ENCODE measurements around the gene LIPA.

The LIPA gene

GRCh38 chr10:89221919-89222318 is 29.7 kb downstream of the LIPA start:
- H3K27me3 ChIP-seq (ENCODE audit: control insufficient read depth, insufficient read depth, low read length): no peaks in the 10 kb centered on the region
- H3K9ac ChIP-seq (ENCODE audit: low read length): no peak overlapping the region
- H3K27ac ChIP-seq (ENCODE audit: low read depth, low read length): no peak overlapping the region
- no peaks in the 10 kb centered on the region for H3K9me3 ChIP-seq (ENCODE audit: control insufficient read depth, insufficient read depth, low read depth, low read length)
- peaks cover 6% of the 10 kb centered on the region; the same call in 1 of the 2 replicates for H3K4me1 ChIP-seq (ENCODE audit: control insufficient read depth, insufficient read depth, low read length)
- H3K36me3 ChIP-seq (ENCODE audit: control insufficient read depth, insufficient read depth, low read length): no peaks in the 10 kb centered on the region; the same call in 1 of the 2 replicates
- H3K4me3 ChIP-seq (ENCODE audit: low read depth, low read length): no peak overlapping the region

- H3K9ac ChIP-seq (ENCODE audit: low read length): no peak overlapping the region
- no peaks in the 10 kb centered on the region for H3K9me3 ChIP-seq (ENCODE audit: control insufficient read depth, insufficient read depth, low read depth, low read length)
- no peak overlapping the region for H3K4me3 ChIP-seq (ENCODE audit: low read depth, low read length)
- no peaks in the 10 kb centered on the region for H3K27me3 ChIP-seq (ENCODE audit: control insufficient read depth, insufficient read depth, low read length)
- H3K4me1 ChIP-seq (ENCODE audit: control insufficient read depth, insufficient read depth, low read length): no peaks in the 10 kb centered on the region
- no peaks in the 10 kb centered on the region for H3K36me3 ChIP-seq (ENCODE audit: control insufficient read depth, insufficient read depth, low read length)
- H3K27ac ChIP-seq (ENCODE audit: low read depth, low read length): no peak overlapping the region
These were observed 31.9 kb downstream of the LIPA start for GRCh38 chr10:89219513-89220218.

GRCh38 chr10:89217057-89217990 is 34.3 kb downstream of the LIPA start:
- H3K4me3 ChIP-seq (ENCODE audit: low read depth, low read length): no peak overlapping the region
- no peaks in the 10 kb centered on the region for H3K27me3 ChIP-seq (ENCODE audit: control insufficient read depth, insufficient read depth, low read length)
- no peaks in the 10 kb centered on the region for H3K36me3 ChIP-seq (ENCODE audit: control insufficient read depth, insufficient read depth, low read length)
- H3K27ac ChIP-seq (ENCODE audit: low read depth, low read length): no peak overlapping the region
- H3K9ac ChIP-seq (ENCODE audit: low read length): no peak overlapping the region
- H3K9me3 ChIP-seq (ENCODE audit: control insufficient read depth, insufficient read depth, low read depth, low read length): no peaks in the 10 kb centered on the region
- H3K4me1 ChIP-seq (ENCODE audit: control insufficient read depth, insufficient read depth, low read length): no peaks in the 10 kb centered on the region

GRCh38 chr10:89216056-89216455 is 35.5 kb downstream of the LIPA start:
- H3K27ac ChIP-seq (ENCODE audit: low read depth, low read length): no peak overlapping the region
- no peaks in the 10 kb centered on the region for H3K9me3 ChIP-seq (ENCODE audit: control insufficient read depth, insufficient read depth, low read depth, low read length)
- no peak overlapping the region for H3K9ac ChIP-seq (ENCODE audit: low read length)
- H3K4me3 ChIP-seq (ENCODE audit: low read depth, low read length): no peak overlapping the region
- no peaks in the 10 kb centered on the region for H3K4me1 ChIP-seq (ENCODE audit: control insufficient read depth, insufficient read depth, low read length)
- peaks cover 2% of the 10 kb centered on the region; the same call in 1 of the 2 replicates for H3K27me3 ChIP-seq (ENCODE audit: control insufficient read depth, insufficient read depth, low read length)
- no peaks in the 10 kb centered on the region for H3K36me3 ChIP-seq (ENCODE audit: control insufficient read depth, insufficient read depth, low read length)

GRCh38 chr10:89215511-89215910 is 36.1 kb downstream of the LIPA start:
- H3K27ac ChIP-seq (ENCODE audit: low read depth, low read length): no peak overlapping the region
- H3K9ac ChIP-seq (ENCODE audit: low read length): no peak overlapping the region
- H3K36me3 ChIP-seq (ENCODE audit: control insufficient read depth, insufficient read depth, low read length): no peaks in the 10 kb centered on the region
- no peak overlapping the region for H3K4me3 ChIP-seq (ENCODE audit: low read depth, low read length)
- peaks cover 7% of the 10 kb centered on the region for H3K27me3 ChIP-seq (ENCODE audit: control insufficient read depth, insufficient read depth, low read length)
- H3K9me3 ChIP-seq (ENCODE audit: control insufficient read depth, insufficient read depth, low read depth, low read length): no peaks in the 10 kb centered on the region
- H3K4me1 ChIP-seq (ENCODE audit: control insufficient read depth, insufficient read depth, low read length): no peaks in the 10 kb centered on the region

- Histone ChIP-seq H3K4me1 (ENCODE audit: control insufficient read depth, insufficient read depth, low read length) (no peaks in the 10 kb centered on the region), H3K27me3 (ENCODE audit: control insufficient read depth, insufficient read depth, low read length) (peaks cover 16% of the 10 kb centered on the region), H3K27ac (ENCODE audit: low read depth, low read length) (no peak overlapping the region), H3K9me3 (ENCODE audit: control insufficient read depth, insufficient read depth, low read depth, low read length) (no peaks in the 10 kb centered on the region), H3K9ac (ENCODE audit: low read length) (no peak overlapping the region), H3K36me3 (ENCODE audit: control insufficient read depth, insufficient read depth, low read length) (no peaks in the 10 kb centered on the region), H3K4me3 (ENCODE audit: low read depth, low read length) (no peak overlapping the region)
These were observed 36.9 kb downstream of the LIPA start for GRCh38 chr10:89214566-89215165.

- Histone ChIP-seq H3K36me3 (ENCODE audit: control insufficient read depth, insufficient read depth, low read length) (no peaks in the 10 kb centered on the region), H3K4me3 (ENCODE audit: low read depth, low read length) (no peak overlapping the region), H3K4me1 (ENCODE audit: control insufficient read depth, insufficient read depth, low read length) (no peaks in the 10 kb centered on the region), H3K9me3 (ENCODE audit: control insufficient read depth, insufficient read depth, low read depth, low read length) (no peaks in the 10 kb centered on the region), H3K27me3 (ENCODE audit: control insufficient read depth, insufficient read depth, low read length) (peaks cover 29% of the 10 kb centered on the region), H3K27ac (ENCODE audit: low read depth, low read length) (no peak overlapping the region), H3K9ac (ENCODE audit: low read length) (no peak overlapping the region)
These were observed 38.3 kb downstream of the LIPA start for GRCh38 chr10:89213191-89213808.

- H3K4me1 ChIP-seq (ENCODE audit: control insufficient read depth, insufficient read depth, low read length): peaks cover 7% of the 10 kb centered on the region
- H3K27me3 ChIP-seq (ENCODE audit: control insufficient read depth, insufficient read depth, low read length): peaks cover 53% of the 10 kb centered on the region
- no peaks in the 10 kb centered on the region for H3K36me3 ChIP-seq (ENCODE audit: control insufficient read depth, insufficient read depth, low read length)
- H3K27ac ChIP-seq (ENCODE audit: low read depth, low read length): no peak overlapping the region
- no peak overlapping the region for H3K4me3 ChIP-seq (ENCODE audit: low read depth, low read length)
- H3K9me3 ChIP-seq (ENCODE audit: control insufficient read depth, insufficient read depth, low read depth, low read length): no peaks in the 10 kb centered on the region
- no peak overlapping the region for H3K9ac ChIP-seq (ENCODE audit: low read length)
These were observed 40.7 kb downstream of the LIPA start for GRCh38 chr10:89210794-89211425.

- Histone ChIP-seq H3K27me3 (ENCODE audit: control insufficient read depth, insufficient read depth, low read length) (peaks cover 65% of the 10 kb centered on the region), H3K4me1 (ENCODE audit: control insufficient read depth, insufficient read depth, low read length) (peaks cover 7% of the 10 kb centered on the region), H3K4me3 (ENCODE audit: low read depth, low read length) (no peak overlapping the region), H3K9ac (ENCODE audit: low read length) (no peak overlapping the region), H3K9me3 (ENCODE audit: control insufficient read depth, insufficient read depth, low read depth, low read length) (no peaks in the 10 kb centered on the region), H3K36me3 (ENCODE audit: control insufficient read depth, insufficient read depth, low read length) (no peaks in the 10 kb centered on the region), H3K27ac (ENCODE audit: low read depth, low read length) (no peak overlapping the region)
These were observed 41.9 kb downstream of the LIPA start for GRCh38 chr10:89209718-89210117.

- H3K4me3 ChIP-seq (ENCODE audit: low read depth, low read length): peak overlapping the region; percentile 56
- peaks cover 7% of the 10 kb centered on the region for H3K4me1 ChIP-seq (ENCODE audit: control insufficient read depth, insufficient read depth, low read length)
- no peaks in the 10 kb centered on the region for H3K36me3 ChIP-seq (ENCODE audit: control insufficient read depth, insufficient read depth, low read length)
- no peaks in the 10 kb centered on the region for H3K9me3 ChIP-seq (ENCODE audit: control insufficient read depth, insufficient read depth, low read depth, low read length)
- H3K27ac ChIP-seq (ENCODE audit: low read depth, low read length): no peak overlapping the region
- H3K9ac ChIP-seq (ENCODE audit: low read length): peak overlapping the region; percentile 3
- H3K27me3 ChIP-seq (ENCODE audit: control insufficient read depth, insufficient read depth, low read length): peaks cover 82% of the 10 kb centered on the region
These were observed 43.6 kb downstream of the LIPA start for GRCh38 chr10:89207801-89208551.
